Mononuclear cell (primary cell): Measurements from ENCODE around the gene BCAP29. TPM values are rescaled to one million over a fixed set of nuclear protein-coding genes. Genes with fewer than 3 reads are reported as not detected.

Experiments used
- H3K27me3 ChIP-seq: 2 replicates; pipeline ENCODE4 v1.6.0; 2011; ENCODE audit warnings: low read length, control low read depth; ENCODE audit not compliant: insufficient read depth
- H3K4me1 ChIP-seq: 2 replicates; pipeline ENCODE4 v1.5.1; 2011; ENCODE audit warnings: mild to moderate bottlenecking, low read length, control low read depth; ENCODE audit not compliant: insufficient read depth
- H3K4me3 ChIP-seq: 2 replicates; pipeline ENCODE4 v1.5.1; 2011; ENCODE audit warnings: mild to moderate bottlenecking, low read length, moderate library complexity
- H3K9me3 ChIP-seq: 2 replicates; pipeline ENCODE4 v1.5.1; 2011; ENCODE audit warnings: low read depth, mild to moderate bottlenecking, control low read depth, low read length
- total RNA-seq: library from RNA; depleted of rRNA; stranded (reverse); fragments of >200 nt; gene quantifications from one replicate; pipeline ENCODE4 v1.2.3, GENCODE V29; 2012

Gene BCAP29
- total RNA-seq, 1 donor: 26.7 TPM

DNA sequence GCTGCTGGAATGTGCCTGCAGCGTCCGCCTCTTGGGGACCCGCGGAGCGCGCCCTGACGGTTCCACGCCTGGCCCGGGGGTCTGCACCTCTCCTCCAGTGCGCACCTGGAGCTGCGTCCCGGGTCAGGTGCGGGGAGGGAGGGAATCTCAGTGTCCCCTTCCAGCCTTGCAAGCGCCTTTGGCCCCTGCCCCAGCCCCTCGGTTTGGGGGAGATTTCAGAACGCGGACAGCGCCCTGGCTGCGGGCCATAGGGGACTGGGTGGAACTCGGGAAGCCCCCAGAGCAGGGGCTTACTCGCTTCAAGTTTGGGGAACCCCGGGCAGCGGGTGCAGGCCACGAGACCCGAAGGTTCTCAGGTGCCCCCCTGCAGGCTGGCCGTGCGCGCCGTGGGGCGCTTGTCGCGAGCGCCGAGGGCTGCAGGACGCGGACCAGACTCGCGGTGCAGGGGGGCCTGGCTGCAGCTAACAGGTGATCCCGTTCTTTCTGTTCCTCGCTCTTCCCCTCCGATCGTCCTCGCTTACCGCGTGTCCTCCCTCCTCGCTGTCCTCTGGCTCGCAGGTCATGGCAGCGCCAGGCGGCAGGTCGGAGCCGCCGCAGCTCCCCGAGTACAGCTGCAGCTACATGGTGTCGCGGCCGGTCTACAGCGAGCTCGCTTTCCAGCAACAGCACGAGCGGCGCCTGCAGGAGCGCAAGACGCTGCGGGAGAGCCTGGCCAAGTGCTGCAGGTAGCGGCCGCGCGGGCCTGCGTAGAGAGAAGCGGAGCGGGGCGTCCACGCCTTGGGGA lies 81.2 kb downstream of the BCAP29 start:
- H3K4me3 ChIP-seq: peak overlapping the region; percentile 22
- peaks cover 71% of the 10 kb centered on the region for H3K27me3 ChIP-seq
- no peaks in the 10 kb centered on the region for H3K9me3 ChIP-seq
- peaks cover 22% of the 10 kb centered on the region for H3K4me1 ChIP-seq

DNA sequence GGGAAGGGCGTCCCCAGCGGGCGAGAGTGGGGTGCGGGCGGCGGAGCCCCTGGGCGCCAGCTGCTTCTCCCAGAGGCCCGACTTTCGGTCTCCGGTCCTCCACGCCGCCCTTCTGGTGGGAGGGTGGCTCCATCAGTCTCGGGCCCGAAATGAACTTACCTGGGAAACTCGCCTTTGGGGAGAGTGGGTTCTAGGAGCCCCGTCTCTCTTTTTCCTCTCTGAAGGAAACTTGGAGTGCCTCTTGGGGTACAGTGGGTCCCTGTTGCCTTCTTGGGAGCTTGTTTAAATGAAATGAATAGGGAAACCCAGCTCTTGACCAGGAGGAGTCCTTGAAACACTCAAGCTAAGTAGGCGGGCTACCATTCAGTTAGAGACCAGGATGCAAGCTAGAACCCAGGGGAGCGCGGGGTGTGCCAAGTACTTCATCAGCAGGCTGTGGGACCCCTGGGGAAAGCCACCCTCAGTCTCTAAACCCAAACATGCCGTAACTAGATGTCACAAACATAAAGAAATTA lies 81.9 kb downstream of the BCAP29 start:
- Histone ChIP-seq H3K4me1 (peaks cover 22% of the 10 kb centered on the region), H3K27me3 (peaks cover 70% of the 10 kb centered on the region), H3K4me3 (no peak overlapping the region), H3K9me3 (no peaks in the 10 kb centered on the region)

GRCh38 chr7:107663196-107663595 lies 83.2 kb downstream of the BCAP29 start:
- Histone ChIP-seq H3K9me3 (no peaks in the 10 kb centered on the region), H3K27me3 (peaks cover 69% of the 10 kb centered on the region), H3K4me1 (peaks cover 22% of the 10 kb centered on the region), H3K4me3 (no peak overlapping the region)

DNA sequence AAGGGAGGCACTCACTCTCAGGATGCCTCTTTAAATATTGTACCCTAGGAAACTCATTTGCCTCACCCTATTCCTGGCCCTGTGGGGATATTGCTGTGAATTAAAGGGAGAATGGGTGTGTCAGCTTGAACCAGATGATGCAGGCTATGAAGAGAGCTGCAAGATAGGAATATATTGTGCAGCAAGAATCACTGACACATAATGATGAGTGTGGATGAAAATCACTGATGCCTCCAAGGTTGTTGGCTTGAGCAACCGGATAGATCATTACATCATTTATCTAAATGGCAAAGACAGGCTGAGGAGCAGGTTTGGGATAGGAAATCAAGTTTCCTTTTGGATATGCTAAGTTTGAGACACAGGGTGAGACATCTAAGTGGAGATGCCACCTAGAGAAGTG lies 86.7 kb downstream of the BCAP29 start:
- peaks cover 34% of the 10 kb centered on the region for H3K27me3 ChIP-seq
- no peaks in the 10 kb centered on the region for H3K9me3 ChIP-seq
- H3K4me1 ChIP-seq: peaks cover 3% of the 10 kb centered on the region
- H3K4me3 ChIP-seq: no peak overlapping the region

DNA sequence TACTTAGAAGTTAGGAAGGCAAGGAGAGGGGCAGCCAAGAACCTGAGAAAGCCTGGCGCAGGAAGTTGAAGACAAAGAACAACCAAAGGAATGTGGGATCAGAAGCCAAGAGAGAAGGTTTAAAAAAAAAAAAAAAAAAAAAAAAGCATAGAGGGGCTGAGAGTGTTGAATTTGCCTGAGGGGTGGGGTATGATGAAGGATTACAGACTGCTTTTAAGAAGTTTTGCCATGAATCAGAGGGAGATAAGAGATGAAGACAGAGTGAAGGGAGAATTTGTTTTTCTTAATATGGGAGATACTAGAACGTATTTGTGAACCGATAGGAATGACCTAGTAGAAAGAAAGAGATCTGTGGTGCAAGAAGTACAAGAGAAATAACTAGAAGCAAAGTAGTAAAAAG lies 87.3 kb downstream of the BCAP29 start:
- Histone ChIP-seq H3K4me3 (no peak overlapping the region), H3K9me3 (no peaks in the 10 kb centered on the region), H3K27me3 (peaks cover 28% of the 10 kb centered on the region), H3K4me1 (no peaks in the 10 kb centered on the region)

- H3K9me3 ChIP-seq: no peaks in the 10 kb centered on the region
- H3K4me1 ChIP-seq: no peaks in the 10 kb centered on the region
- H3K27me3 ChIP-seq: peaks cover 19% of the 10 kb centered on the region
- H3K4me3 ChIP-seq: no peak overlapping the region
Measured at GRCh38 chr7:107668296-107668695, 88.2 kb downstream of the BCAP29 start.

Other genes starting within 250 kb of the BCAP29 start
- 0.21 TPM for gene GPR22, start 110.2 kb upstream of the BCAP29 start, total RNA-seq
- gene COG5, start 16.3 kb upstream of the BCAP29 start, total RNA-seq: 78.9 TPM
- 13.9 TPM for gene DUS4L, start 16.3 kb upstream of the BCAP29 start, total RNA-seq
- not detected for gene SLC26A4, start 80.6 kb downstream of the BCAP29 start, total RNA-seq
- gene CBLL1, start 163.9 kb downstream of the BCAP29 start, total RNA-seq: 100 TPM
- gene SLC26A3, start 223.0 kb downstream of the BCAP29 start, total RNA-seq: not detected